Posterior vena cava (tissue), 2 donors: ENCODE data around the gene TIMD4. TPM values are rescaled to one million over a fixed set of nuclear protein-coding genes. Genes with fewer than 3 reads are reported as not detected.

ENCODE experiments used
- DNase-seq: peaks from one replicate; pipeline ENCODE4 v3.0.0-alpha.2; 2020; ENCODE audit warnings: low spot score
- intact Hi-C, 2 donors: fragments of 100-400 bp; cut with DNase I; formaldehyde crosslinking; loops; one replicate each; pipeline versions ENCODE4 v1.14.1 to v1.14.2; 2022 to 2023
- total RNA-seq, 2 donors: library from RNA; stranded (reverse); fragmentation: NEBNext Ultra II Directional; extraction: Animal tissue kit (Norgen Biotek cat#: 25700); gene quantifications; one replicate each; pipeline ENCODE4 v1.2.1, GENCODE V29; 2021
- donor health status: DM: yes; HTN: yes; CAD: no.
- donor health status: DM: yes; HTN: yes; CAD: no.

Gene TIMD4
- total RNA-seq, 2 donors from 2014 or later: 0.42 TPM; not detected in 1

GRCh38 chr5:156879665-156880285 is 83.3 kb downstream of the TIMD4 start:
- intact Hi-C loops: loop anchor here in 1 of 2 donors (5.0 kb wide), 1 partner anchor 277 kb away; no protein-coding TSS in a partner anchor

DNA sequence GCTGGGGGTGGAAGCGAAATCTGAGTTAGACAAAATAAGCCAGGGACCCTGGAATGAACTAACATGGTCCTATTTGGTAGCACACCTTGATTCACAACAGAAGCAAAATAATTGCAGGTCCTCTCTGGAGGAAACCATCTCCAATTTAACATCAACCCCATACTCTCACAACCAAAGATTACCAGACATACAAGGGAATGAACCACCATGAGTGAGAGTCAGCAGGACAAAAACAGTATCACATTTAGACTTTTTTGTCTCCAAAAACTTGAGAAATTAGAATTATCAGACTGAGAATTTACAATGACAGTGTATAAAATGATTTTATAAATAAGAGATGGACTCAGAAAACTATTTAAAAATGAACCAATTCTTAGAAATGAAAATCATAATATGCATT is 91.8 kb downstream of the TIMD4 start:
- no peak for DNase-seq
- intact Hi-C loops: no loop called here

More at GRCh38 chr5:156879665-156880285, 83.3 kb downstream of the TIMD4 start:
- no peak for DNase-seq

DNA sequence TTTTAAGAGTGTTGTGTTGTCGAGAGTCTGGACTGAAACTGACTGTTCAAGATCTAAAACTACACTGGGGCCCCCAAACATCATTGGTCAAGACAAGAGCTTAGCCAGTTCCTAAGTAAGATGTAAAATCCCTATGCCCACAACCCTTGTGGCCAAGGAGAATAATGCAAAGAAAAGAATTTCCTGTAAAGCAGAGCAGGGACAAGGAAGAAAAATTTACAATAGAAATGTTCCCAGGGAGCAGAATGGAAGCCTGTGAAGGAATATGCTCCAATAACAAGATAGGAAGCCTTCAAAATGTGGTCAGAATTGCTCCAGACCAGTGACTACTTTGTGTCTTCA is 92.6 kb downstream of the TIMD4 start:
- no peak for DNase-seq
- intact Hi-C loops: no loop called here

Other genes starting within 250 kb of the TIMD4 start
- not detected for gene PPP1R2B, start 112.9 kb downstream of the TIMD4 start, total RNA-seq
- gene HAVCR1, start 95.9 kb upstream of the TIMD4 start, total RNA-seq: under 1 TPM in 1 of 2 donors, not detected in 1; 0.19 TPM
- 10 to 100 TPM in 1 of 2 donors, 1 to 10 TPM in 1; 8.4 to 16.1 TPM for gene HAVCR2, start 145.8 kb upstream of the TIMD4 start, total RNA-seq
- gene MED7, start 179.6 kb upstream of the TIMD4 start, total RNA-seq: 10 to 100 TPM; 10.5 to 14.2 TPM
- gene GARIN3, start 203.0 kb upstream of the TIMD4 start, total RNA-seq: not detected
- 1 to 10 TPM; 1.2 to 2.6 TPM for gene ITK, start 217.6 kb upstream of the TIMD4 start, total RNA-seq